SH-SY5Y (cell line): ENCODE measurements around the gene GOLPH3.

Experiments used
- GATA2 ChIP-seq: IDR thresholded peaks from 2 replicates; pipeline ENCODE4 v1.6.1; 2011; ENCODE audit warnings: mild to moderate bottlenecking, low read depth, low read length
- GATA3 ChIP-seq: IDR thresholded peaks from 2 replicates; pipeline ENCODE4 v1.6.1; 2011; ENCODE audit warnings: low read depth, mild to moderate bottlenecking, low read length, moderate library complexity

- TF ChIP-seq GATA2 (no peak), GATA3 (no peak)
These were observed 26.2 kb downstream of the GOLPH3 start for GRCh38 chr5:32147959-32148358.
